Endothelial cell of umbilical vein (primary cell): ENCODE data around the gene SEMA7A. TPM values are rescaled to one million over a fixed set of nuclear protein-coding genes. Genes with fewer than 3 reads are reported as not detected.

ENCODE experiments used
- BruUV-seq: library from RNA; stranded (reverse); fragments of 400-500 nt; replicated peaks from 2 replicates; lab custom pipeline; 2021; lab: Mats Ljungman, UMichigan
- CTCF ChIA-PET: fragments of 300-600, 350-600 bp; sonication (Branson Sonifier 250); formaldehyde crosslinking; loops from one replicate; lab custom pipeline; 2021; ENCODE audit warnings: antibody characterized with exemption, inconsistent platforms; lab: Charles Lee
- POLR2A ChIA-PET: fragments of 300-600, 350-600 bp; sonication (Branson Sonifier 250); formaldehyde crosslinking; loops from one replicate; lab custom pipeline; 2021; ENCODE audit warnings: antibody characterized with exemption, inconsistent platforms; lab: Charles Lee
- DNase-seq: peaks from one replicate; pipeline ENCODE4 v3.0.0-alpha.2; 2011; ENCODE audit warnings: low read depth, low spot score
- FAIRE-seq: peaks from 2 replicates; lab custom pipeline; 2011; peaks lifted over from hg19 to GRCh38; lab: Jason Lieb, UNC
- H2AFZ ChIP-seq: 2 replicates; pipeline ENCODE4 v1.6.0; 2012; ENCODE audit warnings: low read depth, low read length, control low read depth, inconsistent platforms
- H3K27ac ChIP-seq: 2 replicates; pipeline ENCODE4 v1.5.1; 2011; ENCODE audit warnings: low read depth, mild to moderate bottlenecking, control low read depth, low read length, moderate library complexity; ENCODE audit not compliant: insufficient read depth
- H3K27me3 ChIP-seq, 2 experiments: 2 replicates each; pipeline versions ENCODE4 v1.6.0 to v1.6.1; 2011; ENCODE audit warnings: low read length in 2 of 2, mixed read lengths in 1 of 2; ENCODE audit not compliant: control insufficient read depth in 2 of 2, insufficient read depth in 2 of 2
- H3K36me3 ChIP-seq, 2 experiments: 2 replicates in 1 of 2; 3 replicates in 1 of 2; pipeline ENCODE4 v1.5.1; 2011; ENCODE audit warnings: low read length in 2 of 2, mild to moderate bottlenecking in 1 of 2, moderate library complexity in 1 of 2; ENCODE audit not compliant: control insufficient read depth in 2 of 2, insufficient read depth in 2 of 2; ENCODE audit errors: extremely low read depth in 1 of 2
- H3K4me1 ChIP-seq: 3 replicates; pipeline ENCODE4 v1.5.1; 2011; ENCODE audit warnings: mild to moderate bottlenecking, low read length; ENCODE audit not compliant: control insufficient read depth, insufficient read depth; ENCODE audit errors: extremely low read depth
- H3K4me2 ChIP-seq: 2 replicates; pipeline ENCODE4 v1.6.1; 2011; ENCODE audit warnings: low read length, control low read depth, mixed read lengths; ENCODE audit not compliant: insufficient read depth
- H3K4me3 ChIP-seq, 3 experiments: fragments of 200-600 bp in 1 of 3; sonication (generic), shearing (Covaris generic) in 1 of 3; replicated peaks in 1 of 3; 2 replicates each; pipeline ENCODE4 v1.5.1; 2011 to 2016; ENCODE audit warnings: control low read depth in 3 of 3, low read length in 3 of 3, mild to moderate bottlenecking in 2 of 3, inconsistent platforms in 1 of 3, low read depth in 1 of 3, moderate library complexity in 1 of 3; ENCODE audit not compliant: insufficient read depth in 1 of 3
- H3K79me2 ChIP-seq: 2 replicates; pipeline ENCODE4 v1.6.0; 2012; ENCODE audit warnings: low read length, inconsistent platforms; ENCODE audit not compliant: control insufficient read depth, insufficient read depth
- H3K9ac ChIP-seq: replicated peaks from 2 replicates; pipeline ENCODE3; 2011; ENCODE audit warnings: low read length, control low read depth; ENCODE audit not compliant: insufficient read depth; ENCODE audit errors: extremely low read depth
- H3K9me1 ChIP-seq: replicated peaks from 3 replicates; pipeline ENCODE4 v1.6.0; 2011; ENCODE audit warnings: mild to moderate bottlenecking, low read length; ENCODE audit not compliant: control insufficient read depth, insufficient read depth; ENCODE audit errors: extremely low read depth
- H3K9me3 ChIP-seq: replicated peaks from 2 replicates; pipeline ENCODE4 v1.5.1; 2012; ENCODE audit warnings: low read length, inconsistent platforms; ENCODE audit not compliant: control insufficient read depth, insufficient read depth
- H4K20me1 ChIP-seq: replicated peaks from 2 replicates; pipeline ENCODE3; 2011; ENCODE audit warnings: mild to moderate bottlenecking, low read length; ENCODE audit not compliant: control insufficient read depth, insufficient read depth; ENCODE audit errors: extremely low read depth
- EZH2 ChIP-seq: IDR thresholded peaks from 2 replicates; pipeline ENCODE4 v1.6.1; 2012; ENCODE audit warnings: borderline replicate concordance, low read depth, mild to moderate bottlenecking, moderate library complexity, low read length, inconsistent platforms; ENCODE audit not compliant: severe bottlenecking
- FOS ChIP-seq: IDR thresholded peaks from 2 replicates; pipeline ENCODE4 v1.6.1; 2011; ENCODE audit warnings: mild to moderate bottlenecking, low read length, moderate library complexity, borderline replicate concordance; ENCODE audit not compliant: insufficient read depth
- GATA2 ChIP-seq: IDR thresholded peaks from 2 replicates; pipeline ENCODE4 v1.7.0; 2011; ENCODE audit warnings: low read depth, mild to moderate bottlenecking, moderate library complexity, mixed read lengths, low read length; ENCODE audit not compliant: insufficient read length, insufficient read depth
- JUN ChIP-seq: IDR thresholded peaks from 2 replicates; pipeline ENCODE4 v1.6.1; 2011; ENCODE audit warnings: borderline replicate concordance, low read depth; ENCODE audit not compliant: insufficient read length, insufficient read depth
- MYC ChIP-seq: IDR thresholded peaks from one replicate; pipeline ENCODE4 v1.6.1; 2011; ENCODE audit warnings: mild to moderate bottlenecking, low read depth, low read length
- POLR2A ChIP-seq: IDR thresholded peaks from 2 replicates; pipeline ENCODE4 v1.6.1; 2012; ENCODE audit warnings: low read depth, mild to moderate bottlenecking, control low read depth, low read length
- POLR2AphosphoS5 ChIP-seq: IDR thresholded peaks from 2 replicates; pipeline ENCODE4 v1.6.1; 2012; ENCODE audit warnings: low read depth, mild to moderate bottlenecking, control low read depth, low read length, moderate library complexity; ENCODE audit not compliant: insufficient read depth
- dilution Hi-C: fragments of 300-500 bp; cut with MboI; formaldehyde crosslinking; loops from one replicate; pipeline ENCODE4 v1.15.0; 2019; ENCODE audit warnings: low sequenced_read_pairs; ENCODE audit not compliant: extremely low pct_ligation_motif_present
- intact Hi-C: fragments of 100-400 bp; cut with micrococcal nuclease; formaldehyde crosslinking; loops from one replicate; pipeline ENCODE4 v1.10.0; 2022
- polyA plus RNA-seq, 4 experiments: library from polyadenylated mRNA; depleted of rRNA in 3 of 4; stranded (reverse) in 3 of 4; unstranded in 1 of 4; fragments of >200 nt; gene quantifications; 2 replicates each; pipeline versions ENCODE4 v1.2.1 to v1.2.3, GENCODE V29; 2011 to 2012; ENCODE audit warnings: missing spikeins in 1 of 4
- total RNA-seq: library from RNA; stranded (reverse); gene quantifications from 2 replicates; pipeline ENCODE4 v1.2.3, GENCODE V29; 2021
- TF ChIP-seq, protein P1 (sequence below): IDR thresholded peaks from 2 replicates; pipeline ENCODE4 v1.6.1; 2011; ENCODE audit not compliant: insufficient read depth, insufficient read length
- TF ChIP-seq, protein P2 (sequence below), 2 donors: IDR thresholded peaks; 1 replicate in 1 of 2; 2 replicates in 1 of 2; pipeline ENCODE4 v1.5.1; 2011; ENCODE audit warnings: low read length in 2 of 2, mild to moderate bottlenecking in 2 of 2, moderate library complexity in 2 of 2, control low read depth in 1 of 2, inconsistent platforms in 1 of 2, low read depth in 1 of 2; ENCODE audit not compliant: insufficient read depth in 1 of 2; ENCODE audit errors: extremely low read depth in 1 of 2

The SEMA7A gene
- total and polyA plus RNA-seq, 2 donors (not counting 3 experiments of a cell fraction or from before 2014, with no cell fraction given): 1.7 to 2.0 TPM

- Histone ChIP-seq H3K79me2 (no peaks in the 10 kb centered on the region), H3K27ac (no peak overlapping the region), H4K20me1 (no peaks in the 10 kb centered on the region), H2AFZ (no peak overlapping the region), H3K36me3 (no peaks in the 10 kb centered on the region), H3K9ac (no peak overlapping the region), H3K9me3 (no peaks in the 10 kb centered on the region), H3K27me3 (no peaks in the 10 kb centered on the region), H3K4me3 (no peak overlapping the region), H3K4me2 (no peak overlapping the region), H3K9me1 (no peaks in the 10 kb centered on the region), H3K4me1 (no peaks in the 10 kb centered on the region)
- CTCF ChIA-PET: interaction anchor here (1.1 kb wide), 1 partner anchor 11 kb away, joined by 5 read pairs; no protein-coding TSS in a partner anchor
- POLR2A ChIA-PET: no interaction called here
- intact Hi-C loops (no loop called here), dilution Hi-C loops (no loop called here)
- FAIRE-seq (no peak), DNase-seq (no peak)
- TF ChIP-seq, protein P1, sequence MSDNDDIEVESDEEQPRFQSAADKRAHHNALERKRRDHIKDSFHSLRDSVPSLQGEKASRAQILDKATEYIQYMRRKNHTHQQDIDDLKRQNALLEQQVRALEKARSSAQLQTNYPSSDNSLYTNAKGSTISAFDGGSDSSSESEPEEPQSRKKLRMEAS: no peak
- TF ChIP-seq MYC (no peak), POLR2AphosphoS5 (no peak), POLR2A (no peak), GATA2 (no peak), JUN (no peak), FOS (no peak), EZH2 (no peak)
- TF ChIP-seq, protein P2, sequence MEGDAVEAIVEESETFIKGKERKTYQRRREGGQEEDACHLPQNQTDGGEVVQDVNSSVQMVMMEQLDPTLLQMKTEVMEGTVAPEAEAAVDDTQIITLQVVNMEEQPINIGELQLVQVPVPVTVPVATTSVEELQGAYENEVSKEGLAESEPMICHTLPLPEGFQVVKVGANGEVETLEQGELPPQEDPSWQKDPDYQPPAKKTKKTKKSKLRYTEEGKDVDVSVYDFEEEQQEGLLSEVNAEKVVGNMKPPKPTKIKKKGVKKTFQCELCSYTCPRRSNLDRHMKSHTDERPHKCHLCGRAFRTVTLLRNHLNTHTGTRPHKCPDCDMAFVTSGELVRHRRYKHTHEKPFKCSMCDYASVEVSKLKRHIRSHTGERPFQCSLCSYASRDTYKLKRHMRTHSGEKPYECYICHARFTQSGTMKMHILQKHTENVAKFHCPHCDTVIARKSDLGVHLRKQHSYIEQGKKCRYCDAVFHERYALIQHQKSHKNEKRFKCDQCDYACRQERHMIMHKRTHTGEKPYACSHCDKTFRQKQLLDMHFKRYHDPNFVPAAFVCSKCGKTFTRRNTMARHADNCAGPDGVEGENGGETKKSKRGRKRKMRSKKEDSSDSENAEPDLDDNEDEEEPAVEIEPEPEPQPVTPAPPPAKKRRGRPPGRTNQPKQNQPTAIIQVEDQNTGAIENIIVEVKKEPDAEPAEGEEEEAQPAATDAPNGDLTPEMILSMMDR (IDR thresholded peaks at IDR 0.05; ENCODE audit: extremely low read depth in 1 of 2, insufficient read depth in 1 of 2, low read depth in 1 of 2, low read length in 2 of 2): no peak
- BruUV-seq: no TSS peak
These were observed 20.2 kb downstream of the SEMA7A start for GRCh38 chr15:74413350-74414080.
